NK-92 (cell line): ENCODE data around the gene SYNJ2BP.

Experiments
- DNase-seq: peaks from one replicate; lab custom pipeline; 2025; ENCODE audit not compliant: unreplicated experiment; lab: John Stamatoyannopoulos, UW

The SYNJ2BP gene

GRCh38 chr14:70392676-70393075 is 24.2 kb downstream of the SYNJ2BP start:
- DNase-seq = no peak

- no peak for DNase-seq
These were observed 25.1 kb downstream of the SYNJ2BP start for GRCh38 chr14:70391493-70392391.

GRCh38 chr14:70382536-70382935 is 34.4 kb downstream of the SYNJ2BP start:
- no peak for DNase-seq

- no peak for DNase-seq
These were observed 36.1 kb downstream of the SYNJ2BP start for GRCh38 chr14:70380824-70381223.

GRCh38 chr14:70378696-70379095 is 38.2 kb downstream of the SYNJ2BP start:
- DNase-seq = no peak
